Endodermal cell (in vitro differentiated cells): ENCODE results near the gene ABCD4. TPM values are rescaled to one million over a fixed set of nuclear protein-coding genes. Genes with fewer than 3 reads are reported as not detected.

ENCODE experiments used
- DNase-seq: peaks from one replicate; pipeline ENCODE4 v3.0.0-alpha.2; 2017
- H3K27ac ChIP-seq: 2 replicates; pipeline ENCODE4 v1.5.1; 2013; ENCODE audit warnings: mild to moderate bottlenecking, low read depth, low read length, moderate library complexity
- H3K27me3 ChIP-seq: 2 replicates; pipeline ENCODE4 v1.6.1; 2013; ENCODE audit warnings: mild to moderate bottlenecking, low read length, moderate library complexity; ENCODE audit not compliant: insufficient read depth, control insufficient read depth, poor library complexity, severe bottlenecking
- H3K36me3 ChIP-seq: 2 replicates; pipeline ENCODE4 v1.7.0; 2013; ENCODE audit warnings: mild to moderate bottlenecking, low read length, moderate library complexity; ENCODE audit not compliant: control insufficient read depth, insufficient read depth
- H3K4me1 ChIP-seq: one replicate; pipeline ENCODE4 v1.7.0; 2013; ENCODE audit warnings: low read length; ENCODE audit not compliant: control insufficient read depth, insufficient read depth
- H3K4me3 ChIP-seq: 2 replicates; pipeline ENCODE4 v1.5.1; 2013; ENCODE audit warnings: mild to moderate bottlenecking, low read length, moderate library complexity
- H3K9ac ChIP-seq: 2 replicates; pipeline ENCODE4 v1.6.1; 2013; ENCODE audit warnings: mild to moderate bottlenecking, low read length, moderate library complexity; ENCODE audit not compliant: poor library complexity, severe bottlenecking; ENCODE audit errors: extremely low read depth
- H3K9me3 ChIP-seq: 2 replicates; pipeline ENCODE4 v1.6.1; 2013; ENCODE audit warnings: mild to moderate bottlenecking, low read length, moderate library complexity; ENCODE audit not compliant: control insufficient read depth
- H3K27ac Mint-ChIP-seq: 2 replicates; pipeline ENCODE4 v1.8.0; 2020; ENCODE audit warnings: mixed read lengths
- H3K27me3 Mint-ChIP-seq: 2 replicates; pipeline ENCODE4 v1.8.0; 2021; ENCODE audit warnings: mild to moderate bottlenecking, mixed read lengths; ENCODE audit not compliant: insufficient read depth
- H3K36me3 Mint-ChIP-seq: 2 replicates; pipeline ENCODE4 v1.8.0; 2020; ENCODE audit warnings: low read depth, mixed read lengths
- H3K4me1 Mint-ChIP-seq: 2 replicates; pipeline ENCODE4 v1.8.0; 2020; ENCODE audit warnings: mixed read lengths
- H3K4me3 Mint-ChIP-seq: 2 replicates; pipeline ENCODE4 v1.8.0; 2020; ENCODE audit warnings: mild to moderate bottlenecking, moderate library complexity, mixed read lengths
- H3K9me3 Mint-ChIP-seq: 2 replicates; pipeline ENCODE4 v1.8.0; 2020; ENCODE audit warnings: mild to moderate bottlenecking, mixed read lengths
- WGBS, 2 experiments: methylation state at CpG; one replicate each; pipeline versions ENCODE4 v1.1.5 to v1.1.7; 2013; ENCODE audit warnings: missing lambda C conversion rate in 2 of 2, mixed read lengths in 1 of 2; ENCODE audit not compliant: insufficient coverage in 1 of 2, insufficient read length in 1 of 2; 5-methylcytosine and 5-hydroxymethylcytosine counted together
- total RNA-seq, 2 donors: library from RNA; stranded (reverse); fragmentation: NEBNext Ultra II Directional in 1 of 2; extraction: Animal tissue kit (Norgen Biotek cat#: 25700) in 1 of 2; gene quantifications; 2 replicates in 1 of 2; 3 replicates in 1 of 2; pipeline ENCODE4 v1.2.1, GENCODE V29; 2021
- TF ChIP-seq, protein P1 (sequence below): fragments of 200-600 bp; sonication (generic); conservative IDR thresholded peaks from 2 replicates; pipeline ENCODE4 v1.5.0; 2021; ENCODE audit warnings: antibody characterized with exemption, mild to moderate bottlenecking

ABCD4 gene
- total RNA-seq, 2 donors from 2014 or later = 153 to 239 TPM

DNA sequence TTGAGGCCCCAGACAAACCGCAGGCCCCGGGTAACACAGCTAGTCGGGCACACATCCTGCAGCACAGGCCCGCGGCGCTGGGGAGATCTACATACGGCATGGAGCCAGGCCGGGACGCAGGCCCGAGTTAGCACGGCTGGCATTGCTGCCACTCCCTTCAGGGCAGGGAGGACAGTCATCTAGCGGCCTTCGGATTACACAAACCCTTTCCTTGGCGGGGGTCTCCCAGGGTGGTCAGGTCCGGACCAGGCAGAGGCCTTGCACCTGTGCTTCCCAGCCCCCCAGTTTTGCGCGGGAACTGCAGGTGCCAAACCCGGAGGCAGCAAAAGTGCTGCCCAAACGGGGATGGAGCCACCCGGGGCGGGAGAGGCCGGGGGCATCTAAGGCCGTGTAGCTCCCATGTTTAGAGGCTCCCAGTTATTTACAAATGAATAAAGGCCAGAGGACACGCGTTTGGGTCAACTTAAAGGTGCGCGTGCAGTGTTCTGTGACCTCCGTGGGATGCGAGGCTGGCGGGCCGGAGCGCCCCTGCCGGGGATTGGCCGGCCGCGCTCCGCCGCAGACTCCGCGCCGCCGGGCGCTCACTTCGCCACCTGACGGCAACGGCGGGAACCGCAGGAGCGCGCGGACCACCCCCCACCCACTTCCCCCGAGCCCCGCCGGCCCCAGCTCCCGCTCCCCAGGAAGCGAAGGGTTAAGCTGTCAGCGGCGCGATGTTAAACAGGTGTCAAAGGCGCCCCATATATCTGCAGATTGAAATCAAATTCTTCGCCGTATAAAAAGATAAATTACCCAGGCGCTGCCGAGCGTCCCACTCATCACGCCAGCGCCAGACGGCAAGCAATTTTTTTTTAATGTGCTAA, 45.4 kb downstream of the ABCD4 start:
- Mint-ChIP-seq H3K36me3 (no peaks in the 10 kb centered on the region), H3K4me1 (no peaks in the 10 kb centered on the region), H3K27ac (no peak overlapping the region), H3K4me3 (peak overlapping the region; percentile 56), H3K27me3 (peaks cover 60% of the 10 kb centered on the region), H3K9me3 (no peaks in the 10 kb centered on the region)
- H3K9me3 ChIP-seq = no peaks in the 10 kb centered on the region
- TF ChIP-seq, protein P1, sequence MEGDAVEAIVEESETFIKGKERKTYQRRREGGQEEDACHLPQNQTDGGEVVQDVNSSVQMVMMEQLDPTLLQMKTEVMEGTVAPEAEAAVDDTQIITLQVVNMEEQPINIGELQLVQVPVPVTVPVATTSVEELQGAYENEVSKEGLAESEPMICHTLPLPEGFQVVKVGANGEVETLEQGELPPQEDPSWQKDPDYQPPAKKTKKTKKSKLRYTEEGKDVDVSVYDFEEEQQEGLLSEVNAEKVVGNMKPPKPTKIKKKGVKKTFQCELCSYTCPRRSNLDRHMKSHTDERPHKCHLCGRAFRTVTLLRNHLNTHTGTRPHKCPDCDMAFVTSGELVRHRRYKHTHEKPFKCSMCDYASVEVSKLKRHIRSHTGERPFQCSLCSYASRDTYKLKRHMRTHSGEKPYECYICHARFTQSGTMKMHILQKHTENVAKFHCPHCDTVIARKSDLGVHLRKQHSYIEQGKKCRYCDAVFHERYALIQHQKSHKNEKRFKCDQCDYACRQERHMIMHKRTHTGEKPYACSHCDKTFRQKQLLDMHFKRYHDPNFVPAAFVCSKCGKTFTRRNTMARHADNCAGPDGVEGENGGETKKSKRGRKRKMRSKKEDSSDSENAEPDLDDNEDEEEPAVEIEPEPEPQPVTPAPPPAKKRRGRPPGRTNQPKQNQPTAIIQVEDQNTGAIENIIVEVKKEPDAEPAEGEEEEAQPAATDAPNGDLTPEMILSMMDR = peak; percentile 96
- DNase-seq = peak; percentile 84
- peaks cover 37% of the 10 kb centered on the region for H3K27me3 ChIP-seq
- H3K4me3 ChIP-seq = peak overlapping the region; percentile 83
- WGBS, 2 experiments = 21 to 38% methylated on average over 37 to 67 of the region's 68 CpGs
- no peaks in the 10 kb centered on the region for H3K36me3 ChIP-seq
- no peak overlapping the region for H3K27ac ChIP-seq
- H3K9ac ChIP-seq = peak overlapping the region; percentile 20
- H3K4me1 ChIP-seq = no peaks in the 10 kb centered on the region

GRCh38 chr14:74255281-74255680, 47.5 kb downstream of the ABCD4 start:
- 81 to 90% methylated on average over 3 of the region's 3 CpGs for WGBS, 2 experiments
- H3K9me3 Mint-ChIP-seq = no peaks in the 10 kb centered on the region
- Histone ChIP-seq H3K4me1 (no peaks in the 10 kb centered on the region), H3K27ac (no peak overlapping the region), H3K4me3 (no peak overlapping the region), H3K36me3 (no peaks in the 10 kb centered on the region), H3K9me3 (no peaks in the 10 kb centered on the region), H3K27me3 (peaks cover 37% of the 10 kb centered on the region), H3K9ac (no peak overlapping the region)
- H3K4me1 Mint-ChIP-seq = peaks cover 3% of the 10 kb centered on the region
- H3K27me3 Mint-ChIP-seq = peaks cover 63% of the 10 kb centered on the region
- H3K36me3 Mint-ChIP-seq = no peaks in the 10 kb centered on the region
- no peak overlapping the region for H3K27ac Mint-ChIP-seq
- DNase-seq = no peak
- no peak overlapping the region for H3K4me3 Mint-ChIP-seq
- TF ChIP-seq, protein P1 = no peak

- 82 to 97% methylated on average over 8 to 12 of the region's 12 CpGs for WGBS, 2 experiments
Observed at GRCh38 chr14:74249433-74250375, 53.0 kb downstream of the ABCD4 start.

More at GRCh38 chr14:74249433-74250375, 53.0 kb downstream of the ABCD4 start:
- H3K27me3 Mint-ChIP-seq = peaks cover 43% of the 10 kb centered on the region
- no peak overlapping the region for H3K27ac Mint-ChIP-seq
- DNase-seq = no peak
- Histone ChIP-seq H3K9ac (no peak overlapping the region), H3K4me3 (no peak overlapping the region), H3K9me3 (no peaks in the 10 kb centered on the region), H3K27me3 (peaks cover 27% of the 10 kb centered on the region), H3K36me3 (no peaks in the 10 kb centered on the region), H3K4me1 (no peaks in the 10 kb centered on the region), H3K27ac (no peak overlapping the region)
- no peaks in the 10 kb centered on the region for H3K9me3 Mint-ChIP-seq
- peaks cover 15% of the 10 kb centered on the region for H3K4me1 Mint-ChIP-seq
- H3K4me3 Mint-ChIP-seq = no peak overlapping the region
- TF ChIP-seq, protein P1 = no peak
- H3K36me3 Mint-ChIP-seq = no peaks in the 10 kb centered on the region
